GM10248 (cell line): Measurements from ENCODE around the gene PEPD.

ENCODE experiments used
- CTCF ChIA-PET: fragments of 300-600 bp; sonication (Branson Sonifier 250); formaldehyde crosslinking; extraction: SDS; loops from one replicate; lab custom pipeline; 2021; ENCODE audit warnings: antibody characterized with exemption; lab: Yijun Ruan, JAX
- POLR2A ChIA-PET: fragments of 350-650 bp; sonication (Branson Sonifier 250); formaldehyde crosslinking; extraction: SDS; loops from one replicate; lab custom pipeline; 2020; ENCODE audit warnings: antibody characterized with exemption; lab: Yijun Ruan, JAX
- DNase-seq: peaks from one replicate; pipeline ENCODE4 v3.0.0; 2012; ENCODE audit errors: extremely low spot score
- TF ChIP-seq, protein P1 (sequence below): IDR thresholded peaks from 2 replicates; pipeline ENCODE4 v1.5.1; 2012; ENCODE audit warnings: mild to moderate bottlenecking, low read depth; ENCODE audit errors: extremely low read depth, missing control alignments, control extremely low read depth

Gene PEPD

DNA sequence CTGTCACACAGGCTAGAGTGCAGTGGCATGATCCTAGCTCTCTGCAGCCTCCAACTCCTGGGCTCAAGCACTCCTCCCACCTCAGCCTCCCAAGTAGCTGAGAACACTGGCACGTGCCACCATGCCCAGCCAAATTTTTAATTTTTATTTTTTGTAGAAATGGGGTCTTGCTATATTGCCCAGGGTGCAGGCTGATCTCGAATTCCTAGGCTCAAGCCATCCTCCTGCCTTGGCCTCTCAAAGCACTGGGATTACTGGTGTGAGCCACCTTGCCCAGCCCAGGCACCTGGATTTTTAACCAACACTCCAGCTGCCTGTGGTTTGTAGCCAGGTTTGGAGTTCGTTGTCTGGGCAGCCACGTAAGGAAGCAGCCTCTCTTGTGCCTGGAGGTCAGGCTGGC is 9.3 kb upstream of the PEPD start:
- POLR2A ChIA-PET, result no interaction called here
- TF ChIP-seq, protein P1, sequence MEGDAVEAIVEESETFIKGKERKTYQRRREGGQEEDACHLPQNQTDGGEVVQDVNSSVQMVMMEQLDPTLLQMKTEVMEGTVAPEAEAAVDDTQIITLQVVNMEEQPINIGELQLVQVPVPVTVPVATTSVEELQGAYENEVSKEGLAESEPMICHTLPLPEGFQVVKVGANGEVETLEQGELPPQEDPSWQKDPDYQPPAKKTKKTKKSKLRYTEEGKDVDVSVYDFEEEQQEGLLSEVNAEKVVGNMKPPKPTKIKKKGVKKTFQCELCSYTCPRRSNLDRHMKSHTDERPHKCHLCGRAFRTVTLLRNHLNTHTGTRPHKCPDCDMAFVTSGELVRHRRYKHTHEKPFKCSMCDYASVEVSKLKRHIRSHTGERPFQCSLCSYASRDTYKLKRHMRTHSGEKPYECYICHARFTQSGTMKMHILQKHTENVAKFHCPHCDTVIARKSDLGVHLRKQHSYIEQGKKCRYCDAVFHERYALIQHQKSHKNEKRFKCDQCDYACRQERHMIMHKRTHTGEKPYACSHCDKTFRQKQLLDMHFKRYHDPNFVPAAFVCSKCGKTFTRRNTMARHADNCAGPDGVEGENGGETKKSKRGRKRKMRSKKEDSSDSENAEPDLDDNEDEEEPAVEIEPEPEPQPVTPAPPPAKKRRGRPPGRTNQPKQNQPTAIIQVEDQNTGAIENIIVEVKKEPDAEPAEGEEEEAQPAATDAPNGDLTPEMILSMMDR, result no peak
- no peak for DNase-seq
- CTCF ChIA-PET, result interaction anchor here (0.8 kb wide), 2 partner anchors 8 to 12 kb away, joined by 3 read pairs; no protein-coding TSS in a partner anchor

DNA sequence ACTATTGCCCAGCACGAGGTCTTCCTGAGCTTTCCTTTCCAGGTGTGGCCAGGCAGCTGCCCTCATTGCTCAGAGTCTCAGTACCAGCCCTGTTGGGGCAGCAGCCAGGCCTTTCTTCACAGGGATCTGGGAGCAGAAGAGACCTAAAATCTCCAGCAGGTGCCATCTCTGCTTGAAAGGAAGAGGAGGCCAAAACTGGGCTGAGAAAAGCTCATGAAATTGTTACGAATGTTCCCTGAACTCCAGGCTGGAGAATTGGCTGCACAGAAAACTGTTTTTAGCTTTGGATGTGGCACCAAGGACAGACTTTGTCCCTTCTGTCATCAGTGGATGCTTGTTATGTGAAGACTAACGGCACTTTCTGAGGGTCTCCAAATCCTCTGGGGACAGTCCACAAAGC is 8.7 kb upstream of the PEPD start:
- ChIA-PET POLR2A (no interaction called here), CTCF (no interaction called here)
- DNase-seq, result no peak
- TF ChIP-seq, protein P1, result no peak

DNA sequence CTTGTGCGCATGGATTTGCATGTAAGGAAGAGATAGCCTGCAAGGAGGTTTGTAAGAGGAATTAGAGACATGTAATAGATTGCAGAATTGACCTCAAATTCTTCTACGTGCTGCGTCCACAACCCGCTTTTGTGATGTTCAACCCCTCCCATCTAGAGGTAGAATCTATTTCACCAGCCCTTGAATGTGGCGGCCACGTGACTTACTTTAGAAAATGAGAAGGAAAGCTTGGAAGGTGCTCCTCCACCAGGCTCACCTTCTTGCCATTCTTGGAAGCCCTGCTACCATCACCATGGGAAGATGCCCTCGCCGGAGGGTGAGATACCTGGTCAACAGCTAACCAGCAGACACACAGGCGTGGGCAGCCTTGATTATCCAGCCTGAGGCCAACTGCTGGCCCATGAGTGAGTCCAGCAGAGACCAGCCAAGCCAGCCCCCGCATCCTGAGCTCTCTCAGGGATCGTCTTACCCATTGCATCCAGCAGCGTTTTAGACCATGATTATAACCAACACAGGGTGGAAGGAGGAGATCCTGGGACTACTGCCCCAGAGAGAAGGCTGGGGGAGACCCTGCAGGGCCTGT is 7.6 kb upstream of the PEPD start:
- DNase-seq, result no peak
- TF ChIP-seq, protein P1, result no peak
- ChIA-PET POLR2A (no interaction called here), CTCF (no interaction called here)

DNA sequence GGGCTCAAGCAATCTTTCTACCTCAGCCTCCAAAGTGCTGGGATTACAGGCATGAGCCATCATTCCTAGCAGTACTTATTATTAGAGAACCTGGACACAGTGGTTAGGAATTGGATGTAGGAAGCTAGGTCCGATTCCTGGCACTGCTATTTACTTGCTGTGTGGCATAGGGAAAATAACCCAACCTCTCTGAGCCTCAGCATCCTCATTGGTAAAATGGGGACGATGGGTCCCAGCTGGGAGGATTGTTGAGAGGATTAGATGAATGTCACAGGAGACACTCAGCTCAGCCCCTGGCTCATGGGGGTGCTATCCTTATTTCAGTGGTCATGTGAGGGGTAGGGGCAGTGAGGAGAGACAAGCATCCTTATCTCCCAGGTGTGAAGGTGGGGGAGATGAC is 6.8 kb upstream of the PEPD start:
- TF ChIP-seq, protein P1, result no peak
- POLR2A ChIA-PET, result no interaction called here
- DNase-seq, result no peak
- CTCF ChIA-PET, result interaction anchor here (1.5 kb wide), 1 partner anchor 10 kb away, joined by 3 read pairs; no protein-coding TSS in a partner anchor

DNA sequence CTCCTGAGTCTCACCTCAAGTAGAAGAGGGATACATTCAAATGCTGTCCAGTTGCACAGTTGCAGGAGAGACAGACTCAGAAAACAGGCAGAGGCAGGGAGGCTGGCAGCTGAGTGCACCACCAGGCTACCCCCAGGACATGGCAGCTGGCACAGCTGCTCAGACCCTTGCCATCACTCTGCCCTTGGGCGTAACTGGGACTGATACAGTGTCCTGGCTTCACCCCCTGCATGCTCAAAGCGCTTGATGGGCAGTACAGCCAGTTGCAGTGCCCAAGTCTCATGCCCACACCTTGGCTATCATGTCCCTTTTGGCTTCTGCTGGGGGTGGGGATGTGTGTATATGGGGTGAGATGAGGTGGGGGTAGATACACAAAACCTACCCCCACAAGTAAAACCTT is 5.5 kb upstream of the PEPD start:
- POLR2A ChIA-PET, result no interaction called here
- no peak for DNase-seq
- CTCF ChIA-PET, result interaction anchor here (1.4 to 1.5 kb wide), 2 partner anchors 11 to 18 kb away, joined by 3 to 4 read pairs; no protein-coding TSS in a partner anchor
- TF ChIP-seq, protein P1, result no peak

DNA sequence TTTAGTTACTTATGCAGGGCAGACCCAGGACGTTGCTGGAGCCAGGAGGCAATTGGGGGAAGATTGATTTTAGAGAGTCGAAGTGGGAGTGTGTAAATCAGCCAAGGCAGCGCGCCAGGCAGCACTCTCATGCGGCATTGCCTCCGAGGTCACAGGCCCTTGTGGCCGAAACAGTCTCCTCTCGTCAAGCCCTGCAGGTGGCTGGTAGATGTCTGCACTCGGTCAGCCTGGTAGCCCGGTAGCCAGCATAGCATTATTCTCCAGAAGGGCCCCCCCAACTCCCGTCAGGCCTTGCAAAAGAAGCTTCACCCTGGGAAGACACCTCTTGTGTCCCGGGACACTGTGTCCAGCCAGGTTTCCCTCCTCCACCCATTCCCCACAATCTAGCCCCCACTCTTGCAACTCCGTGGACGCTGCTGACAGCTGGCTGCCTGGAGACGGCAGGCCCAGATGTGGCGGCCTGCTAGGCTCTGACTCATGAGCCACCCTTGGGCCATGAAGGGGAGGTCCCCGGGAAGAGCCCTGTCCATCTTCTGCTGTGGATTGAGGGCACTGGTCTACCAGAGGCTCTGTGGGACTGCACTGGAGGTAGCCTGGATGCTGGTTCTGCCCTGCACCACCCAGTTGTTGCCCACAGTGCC is 2.6 kb upstream of the PEPD start:
- CTCF ChIA-PET, result interaction anchor here (1.6 kb wide), 1 partner anchor 17 kb away, joined by 4 read pairs; no protein-coding TSS in a partner anchor
- no peak for DNase-seq
- TF ChIP-seq, protein P1, result no peak
- POLR2A ChIA-PET, result no interaction called here
